GM08714 (cell line): ENCODE measurements around the gene EIF5AL1.
"Not testable (repeated sequence)": the region's sequence is repeated elsewhere in the genome, so short reads cannot be mapped to it uniquely, and the experiment has no call there.

Experiments used
- H3K4me3 ChIP-seq: fragments of 200-500 bp; sonication (Bioruptor generic); 2 replicates; pipeline ENCODE4 v1.5.1; 2014; ENCODE audit warnings: mild to moderate bottlenecking, low read length, inconsistent platforms
- ZNF274 ChIP-seq: IDR thresholded peaks from 2 replicates; pipeline ENCODE4 v1.6.1; 2012; ENCODE audit warnings: mild to moderate bottlenecking, low read depth, low read length

EIF5AL1 gene

GRCh38 chr10:79511891-79512583, at the start of gene EIF5AL1:
Gene EIF5AL1, plus strand, starts transcription at chr10:79512533. Its CDS starts 117 bp downstream, at chr10:79512650.
- not testable (repeated sequence) for H3K4me3 ChIP-seq

DNA sequence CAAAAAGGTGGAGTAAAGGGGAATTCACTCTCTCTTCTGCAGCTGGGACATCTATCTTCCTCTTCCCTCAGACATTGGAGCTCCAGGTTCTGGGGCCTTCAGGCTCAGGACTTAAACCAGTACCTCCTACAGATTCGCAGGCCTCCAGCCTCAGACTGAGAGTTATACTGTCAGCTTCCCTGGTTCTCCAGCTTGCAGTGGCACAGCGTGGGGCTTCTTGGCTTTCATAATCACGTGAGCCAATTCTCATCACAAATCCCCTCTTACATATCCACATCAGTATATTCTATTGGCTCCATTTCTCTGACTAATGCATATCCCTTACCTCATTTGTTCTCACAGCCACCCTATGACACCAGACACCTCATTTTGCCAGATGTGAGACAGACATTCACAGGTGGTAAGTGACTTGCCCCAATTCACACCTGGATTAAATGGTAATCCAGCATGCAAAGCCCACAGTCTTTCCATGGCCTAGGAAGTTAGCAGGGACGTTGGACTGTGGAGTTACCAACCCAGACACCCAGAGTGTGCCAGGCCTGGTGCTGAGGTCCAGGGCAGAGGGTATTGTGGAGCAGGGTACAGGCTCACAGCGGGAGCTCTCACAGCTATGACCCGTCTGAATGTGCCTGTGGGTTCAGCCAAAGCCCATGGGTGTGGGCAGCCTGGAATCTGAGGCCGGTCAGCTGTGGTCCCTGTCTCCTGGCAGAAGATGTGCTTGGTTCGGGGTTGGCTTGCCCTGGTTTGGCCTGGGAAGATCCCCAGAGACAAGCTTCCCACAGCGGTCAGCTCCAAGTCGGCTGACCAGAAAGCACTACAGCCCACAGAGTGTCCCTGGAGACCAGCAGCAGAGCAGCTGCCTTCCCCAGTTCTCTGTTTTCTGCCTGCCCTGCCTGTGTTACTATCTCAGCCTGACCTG, 48.5 kb upstream of the EIF5AL1 start:
- H3K4me3 ChIP-seq, result no peak overlapping the region
- TF ChIP-seq ZNF274, result no peak

GRCh38 chr10:79465341-79465740, 47.0 kb upstream of the EIF5AL1 start:
- no peak overlapping the region for H3K4me3 ChIP-seq
- TF ChIP-seq ZNF274, result no peak

GRCh38 chr10:79468015-79468560, 44.2 kb upstream of the EIF5AL1 start:
- no peak overlapping the region for H3K4me3 ChIP-seq
- TF ChIP-seq ZNF274, result no peak

GRCh38 chr10:79468841-79469585, 43.3 kb upstream of the EIF5AL1 start:
- no peak overlapping the region for H3K4me3 ChIP-seq
- TF ChIP-seq ZNF274, result no peak

- H3K4me3 ChIP-seq, result no peak overlapping the region
- no peak for TF ChIP-seq ZNF274
Observed at GRCh38 chr10:79470096-79470495, 42.2 kb upstream of the EIF5AL1 start.

GRCh38 chr10:79471776-79472175, 40.6 kb upstream of the EIF5AL1 start:
- no peak for TF ChIP-seq ZNF274
- H3K4me3 ChIP-seq, result no peak overlapping the region

GRCh38 chr10:79472449-79472848, 39.9 kb upstream of the EIF5AL1 start:
- no peak overlapping the region for H3K4me3 ChIP-seq
- no peak for TF ChIP-seq ZNF274

GRCh38 chr10:79472951-79473350, 39.4 kb upstream of the EIF5AL1 start:
- TF ChIP-seq ZNF274, result no peak
- H3K4me3 ChIP-seq, result no peak overlapping the region

GRCh38 chr10:79473496-79474095, 38.7 kb upstream of the EIF5AL1 start:
- H3K4me3 ChIP-seq, result no peak overlapping the region
- no peak for TF ChIP-seq ZNF274

GRCh38 chr10:79475119-79475653, 37.1 kb upstream of the EIF5AL1 start:
- no peak overlapping the region for H3K4me3 ChIP-seq
- TF ChIP-seq ZNF274, result no peak

GRCh38 chr10:79475877-79476276, 36.5 kb upstream of the EIF5AL1 start:
- TF ChIP-seq ZNF274, result no peak

DNA sequence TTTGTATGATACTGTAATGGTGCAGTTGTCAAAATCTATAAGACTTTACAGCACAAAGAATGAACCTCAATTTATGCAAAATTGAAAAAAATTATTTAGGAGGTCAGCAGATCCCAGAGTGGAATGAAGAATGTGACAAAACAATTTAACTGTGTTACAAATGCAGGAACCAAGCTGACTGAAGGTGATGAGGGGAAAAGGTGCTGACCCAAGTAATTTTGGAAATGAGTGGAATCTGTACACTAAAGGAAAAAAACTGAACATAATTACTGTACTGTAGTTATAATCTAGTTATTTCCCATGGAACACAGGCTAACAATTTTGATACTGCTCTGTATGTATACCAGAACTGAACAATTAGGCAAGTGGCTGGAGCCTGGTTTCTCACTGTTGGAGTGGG, 35.7 kb upstream of the EIF5AL1 start:
- TF ChIP-seq ZNF274, result no peak
- H3K4me3 ChIP-seq, result no peak overlapping the region

More at GRCh38 chr10:79475877-79476276, 36.5 kb upstream of the EIF5AL1 start:
- no peak overlapping the region for H3K4me3 ChIP-seq
